SJSA1 (cell line): Measurements from ENCODE around the gene ASPM. TPM values are rescaled to one million over a fixed set of nuclear protein-coding genes. Genes with fewer than 3 reads are reported as not detected.
"Not testable (repeated sequence)": the region's sequence is repeated elsewhere in the genome, so short reads cannot be mapped to it uniquely, and the experiment has no call there.

Experiments
- DNase-seq, 2 experiments: peaks; one replicate each; pipeline ENCODE4 v3.0.0-alpha.2; 2015 to 2020; ENCODE audit warnings: low spot score in 2 of 2, low read depth in 1 of 2
- H3K27ac ChIP-seq: fragments of 250-450 bp; sonication (Bioruptor Pico); 2 replicates; pipeline ENCODE4 v1.5.1; 2020; ENCODE audit warnings: mild to moderate bottlenecking, moderate library complexity
- H3K27me3 ChIP-seq: fragments of 250-450 bp; sonication (Bioruptor Pico); replicated peaks from 2 replicates; pipeline ENCODE4 v1.5.1; 2020; ENCODE audit warnings: mild to moderate bottlenecking, moderate library complexity
- H3K36me3 ChIP-seq: fragments of 250-450 bp; sonication (Bioruptor Pico); 2 replicates; pipeline ENCODE4 v1.5.1; 2020; ENCODE audit warnings: mild to moderate bottlenecking
- H3K4me1 ChIP-seq: fragments of 250-450 bp; sonication (Bioruptor Pico); replicated peaks from 2 replicates; pipeline ENCODE4 v1.6.1; 2021; ENCODE audit warnings: mild to moderate bottlenecking
- H3K4me3 ChIP-seq: fragments of 250-450 bp; sonication (Bioruptor Pico); 2 replicates; pipeline ENCODE4 v1.5.1; 2020; ENCODE audit warnings: mild to moderate bottlenecking
- H3K9me3 ChIP-seq: fragments of 250-450 bp; sonication (Bioruptor Pico); replicated peaks from 2 replicates; pipeline ENCODE4 v1.5.1; 2020; ENCODE audit warnings: mild to moderate bottlenecking
- total RNA-seq: library from RNA; depleted of rRNA; stranded (reverse); fragments of >200 nt; shearing (Covaris generic); gene quantifications from 2 replicates; pipeline ENCODE4 v1.2.3, GENCODE V29; 2014

Gene ASPM
- total RNA-seq, 1 experiment from 2014 or later, result 77.2 TPM

- Histone ChIP-seq H3K27ac (no peak overlapping the region), H3K9me3 (no peaks in the 10 kb centered on the region), H3K36me3 (peaks cover 88% of the 10 kb centered on the region), H3K4me1 (peaks cover 16% of the 10 kb centered on the region), H3K27me3 (no peaks in the 10 kb centered on the region), H3K4me3 (no peak overlapping the region)
- no peak for DNase-seq
These were observed 16.8 kb downstream of the ASPM start for GRCh38 chr1:197129698-197130097.

GRCh38 chr1:197127246-197127912 lies 19.1 kb downstream of the ASPM start:
- Histone ChIP-seq H3K36me3 (peaks cover 90% of the 10 kb centered on the region), H3K4me3 (no peak overlapping the region), H3K27ac (no peak overlapping the region), H3K4me1 (peaks cover 16% of the 10 kb centered on the region), H3K9me3 (no peaks in the 10 kb centered on the region), H3K27me3 (no peaks in the 10 kb centered on the region)
- DNase-seq, result no peak

- Histone ChIP-seq H3K9me3 (no peaks in the 10 kb centered on the region), H3K27me3 (no peaks in the 10 kb centered on the region), H3K4me3 (no peak overlapping the region), H3K36me3 (peaks cover 90% of the 10 kb centered on the region), H3K27ac (no peak overlapping the region), H3K4me1 (peaks cover 15% of the 10 kb centered on the region)
- no peak for DNase-seq
These were observed 19.8 kb downstream of the ASPM start for GRCh38 chr1:197126691-197127090.

- no peak for DNase-seq
- H3K36me3 ChIP-seq, result peaks cover 87% of the 10 kb centered on the region
These were observed 22.1 kb downstream of the ASPM start for GRCh38 chr1:197124376-197124775.

GRCh38 chr1:197116156-197116555 lies 30.3 kb downstream of the ASPM start:
- peaks cover 93% of the 10 kb centered on the region for H3K36me3 ChIP-seq
- H3K4me1 ChIP-seq, result no peaks in the 10 kb centered on the region
- H3K4me3 ChIP-seq, result no peak overlapping the region
- no peak for DNase-seq
- H3K27me3 ChIP-seq, result no peaks in the 10 kb centered on the region
- H3K27ac ChIP-seq, result no peak overlapping the region
- no peaks in the 10 kb centered on the region for H3K9me3 ChIP-seq

More at GRCh38 chr1:197124376-197124775, 22.1 kb downstream of the ASPM start:
- Histone ChIP-seq H3K27ac (no peak overlapping the region), H3K4me3 (no peak overlapping the region), H3K9me3 (no peaks in the 10 kb centered on the region), H3K4me1 (no peaks in the 10 kb centered on the region; the same call in 1 of the 2 replicates), H3K27me3 (no peaks in the 10 kb centered on the region)

- Histone ChIP-seq H3K4me1 (no peaks in the 10 kb centered on the region), H3K4me3 (no peak overlapping the region), H3K9me3 (no peaks in the 10 kb centered on the region), H3K36me3 (peaks cover 74% of the 10 kb centered on the region), H3K27me3 (no peaks in the 10 kb centered on the region), H3K27ac (no peak overlapping the region)
- no peak for DNase-seq
These were observed 39.6 kb downstream of the ASPM start for GRCh38 chr1:197106869-197107268.

GRCh38 chr1:197103300-197103699 lies 43.2 kb downstream of the ASPM start:
- no peak for DNase-seq
- H3K9me3 ChIP-seq, result no peaks in the 10 kb centered on the region
- H3K27ac ChIP-seq, result no peak overlapping the region
- no peaks in the 10 kb centered on the region for H3K27me3 ChIP-seq
- no peaks in the 10 kb centered on the region for H3K4me1 ChIP-seq
- H3K4me3 ChIP-seq, result no peak overlapping the region
- peaks cover 79% of the 10 kb centered on the region for H3K36me3 ChIP-seq

GRCh38 chr1:197101978-197102377 lies 44.5 kb downstream of the ASPM start:
- Histone ChIP-seq H3K27ac (no peak overlapping the region), H3K9me3 (no peaks in the 10 kb centered on the region), H3K36me3 (peaks cover 77% of the 10 kb centered on the region), H3K27me3 (no peaks in the 10 kb centered on the region), H3K4me1 (no peaks in the 10 kb centered on the region), H3K4me3 (no peak overlapping the region)
- DNase-seq, result no peak

GRCh38 chr1:197100677-197101076 lies 45.8 kb downstream of the ASPM start:
- Histone ChIP-seq H3K4me1 (no peaks in the 10 kb centered on the region), H3K9me3 (no peaks in the 10 kb centered on the region), H3K4me3 (no peak overlapping the region), H3K36me3 (peaks cover 79% of the 10 kb centered on the region), H3K27ac (no peak overlapping the region), H3K27me3 (no peaks in the 10 kb centered on the region)
- DNase-seq, result no peak

GRCh38 chr1:197099444-197099843 lies 47.0 kb downstream of the ASPM start:
- Histone ChIP-seq H3K36me3 (peaks cover 78% of the 10 kb centered on the region), H3K4me3 (no peak overlapping the region), H3K4me1 (no peaks in the 10 kb centered on the region), H3K27ac (no peak overlapping the region), H3K27me3 (no peaks in the 10 kb centered on the region), H3K9me3 (no peaks in the 10 kb centered on the region)
- DNase-seq, result no peak

GRCh38 chr1:197096971-197097370 lies 49.5 kb downstream of the ASPM start:
- peaks cover 75% of the 10 kb centered on the region for H3K36me3 ChIP-seq
- not testable (repeated sequence) for H3K4me1 ChIP-seq, H3K4me3 ChIP-seq, H3K27ac ChIP-seq, DNase-seq, H3K9me3 ChIP-seq, H3K27me3 ChIP-seq

GRCh38 chr1:197096137-197096536 lies 50.3 kb downstream of the ASPM start:
- no peaks in the 10 kb centered on the region for H3K4me1 ChIP-seq
- H3K27me3 ChIP-seq, result no peaks in the 10 kb centered on the region
- no peak overlapping the region for H3K4me3 ChIP-seq
- H3K9me3 ChIP-seq, result no peaks in the 10 kb centered on the region
- DNase-seq, result no peak
- H3K36me3 ChIP-seq, result peaks cover 75% of the 10 kb centered on the region
- H3K27ac ChIP-seq, result no peak overlapping the region

- H3K27me3 ChIP-seq, result no peaks in the 10 kb centered on the region
- no peaks in the 10 kb centered on the region for H3K4me1 ChIP-seq
- no peak overlapping the region for H3K4me3 ChIP-seq
- no peak for DNase-seq
- H3K27ac ChIP-seq, result no peak overlapping the region
- H3K9me3 ChIP-seq, result no peaks in the 10 kb centered on the region
- H3K36me3 ChIP-seq, result peaks cover 79% of the 10 kb centered on the region
These were observed 53.1 kb downstream of the ASPM start for GRCh38 chr1:197093226-197093885.

- Histone ChIP-seq H3K36me3 (peaks cover 84% of the 10 kb centered on the region), H3K27me3 (no peaks in the 10 kb centered on the region), H3K4me3 (no peak overlapping the region), H3K27ac (no peak overlapping the region), H3K4me1 (no peaks in the 10 kb centered on the region), H3K9me3 (no peaks in the 10 kb centered on the region)
- DNase-seq, result no peak
These were observed 53.9 kb downstream of the ASPM start for GRCh38 chr1:197092491-197093023.
